HG02678 (cell line): ENCODE results near the gene ATXN1.
"Not testable (repeated sequence)": the region's sequence is repeated elsewhere in the genome, so short reads cannot be mapped to it uniquely, and the experiment has no call there.

Source experiments
- ATAC-seq: cut with Tn5 transposase; IDR thresholded peaks from one replicate; pipeline ENCODE4 v1.9.1; 2021; ENCODE audit warnings: mild to moderate bottlenecking, moderate library complexity; ENCODE audit not compliant: unreplicated experiment

Gene ATXN1

GRCh38 chr6:16277101-16277981 is 483.9 kb downstream of the ATXN1 start:
- no peak for ATAC-seq

GRCh38 chr6:16274885-16275589 is 486.2 kb downstream of the ATXN1 start:
- no peak for ATAC-seq

- ATAC-seq: no peak
Observed at GRCh38 chr6:16274483-16274882, 486.8 kb downstream of the ATXN1 start.

- no peak for ATAC-seq
Observed at GRCh38 chr6:16273256-16273655, 488.0 kb downstream of the ATXN1 start.

- ATAC-seq: no peak
Observed at GRCh38 chr6:16272201-16272600, 489.1 kb downstream of the ATXN1 start.

- ATAC-seq: no peak
Observed at GRCh38 chr6:16271428-16271827, 489.8 kb downstream of the ATXN1 start.

GRCh38 chr6:16270178-16270794 is 491.0 kb downstream of the ATXN1 start:
- no peak for ATAC-seq

GRCh38 chr6:16269442-16270070 is 491.7 kb downstream of the ATXN1 start:
- ATAC-seq: not testable (repeated sequence)

- ATAC-seq: no peak
Observed at GRCh38 chr6:16267428-16268263, 493.6 kb downstream of the ATXN1 start.

- no peak for ATAC-seq
Observed at GRCh38 chr6:16265351-16266341, 495.6 kb downstream of the ATXN1 start.

- no peak for ATAC-seq
Observed at GRCh38 chr6:16264785-16265184, 496.5 kb downstream of the ATXN1 start.

- ATAC-seq: not testable (repeated sequence)
Observed at GRCh38 chr6:16263464-16264099, 497.7 kb downstream of the ATXN1 start.

GRCh38 chr6:16262773-16263172 is 498.5 kb downstream of the ATXN1 start:
- ATAC-seq: not testable (repeated sequence)

GRCh38 chr6:16260602-16261001 is 500.7 kb downstream of the ATXN1 start:
- not testable (repeated sequence) for ATAC-seq

- ATAC-seq: not testable (repeated sequence)
Observed at GRCh38 chr6:16259604-16260003, 501.7 kb downstream of the ATXN1 start.

- ATAC-seq: no peak
Observed at GRCh38 chr6:16258709-16259075, 502.6 kb downstream of the ATXN1 start.

- no peak for ATAC-seq
Observed at GRCh38 chr6:16257999-16258708, 503.1 kb downstream of the ATXN1 start.

GRCh38 chr6:16256781-16257180 is 504.5 kb downstream of the ATXN1 start:
- ATAC-seq: no peak
